ENCODE measurements around the gene RTN4RL2.

DNA sequence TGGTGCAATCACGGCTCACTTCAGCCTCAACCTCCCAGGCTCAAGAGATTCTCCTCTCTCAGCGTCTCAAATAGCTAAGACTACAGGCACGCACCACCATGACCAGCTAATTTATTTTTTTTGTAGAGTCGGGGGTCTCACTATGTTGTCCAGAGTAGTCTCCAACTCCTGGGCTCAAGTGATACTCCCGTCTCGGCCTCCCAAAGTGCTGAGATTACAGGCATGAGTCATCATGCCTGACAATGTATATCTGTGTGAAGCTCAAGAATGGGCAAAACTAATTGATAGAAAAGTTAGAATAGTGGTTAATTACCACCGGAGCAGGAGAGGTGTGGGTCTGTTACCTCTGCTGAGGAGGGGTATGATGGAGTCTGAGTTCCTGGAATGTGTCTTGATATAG lies 24.3 kb upstream of the RTN4RL2 start:
- TF ChIP-seq CTCF (IDR thresholded peaks at IDR 0.05 in 4 of 5, conservative IDR thresholded peaks at IDR 0.05 in 1 of 5) = no peak
- TF ChIP-seq POLR2A (IDR thresholded peaks at IDR 0.05) = no peak
